ENCODE measurements around the gene ATP7A. TPM values are rescaled to one million over a fixed set of nuclear protein-coding genes. Genes with fewer than 3 reads are reported as not detected.

The ATP7A gene
- total RNA-seq, 1 experiment from 2014 or later: 2.1 TPM

GRCh38 chrX:77979870-77980269, 69.4 kb downstream of the ATP7A start:
- H3K9me3 ChIP-seq (ENCODE audit: control insufficient read depth, low read depth, low read length): no peaks in the 10 kb centered on the region
- Mint-ChIP-seq H3K27ac (no peak overlapping the region), H3K4me3 (no peak overlapping the region), H3K9me3 (peaks cover 44 to 49% of the 10 kb centered on the region in 2 experiments), H3K27me3 (ENCODE audit: low read depth) (no peaks in the 10 kb centered on the region), H3K4me1 (peaks cover 0 to 3% of the 10 kb centered on the region in 2 experiments; a peak in 1 of 4 replicates), H3K36me3 (ENCODE audit: insufficient read depth in 1 of 3, low read depth in 3 of 3) (peaks cover 0 to 4% (median 0%) of the 10 kb centered on the region in 3 experiments; a peak in 2 of 7 replicates)
- no peak overlapping the region for H3K18ac ChIP-seq (ENCODE audit: insufficient read length, low read depth, low read length)
- H2BK120ac ChIP-seq (ENCODE audit: low read depth, low read length, poor library complexity, severe bottlenecking): no peak overlapping the region
- H2BK15ac ChIP-seq (ENCODE audit: low read depth, low read length): no peak overlapping the region
- no peak overlapping the region for H3K4me2 ChIP-seq (ENCODE audit: insufficient read depth, insufficient read length, low read length)
- no peak overlapping the region for H3K27ac ChIP-seq (ENCODE audit: insufficient read length, low read depth, low read length)
- H3K23me2 ChIP-seq (ENCODE audit: insufficient read length, low read depth, low read length, poor library complexity, severe bottlenecking): no peaks in the 10 kb centered on the region
- H3K27me3 ChIP-seq (ENCODE audit: insufficient read depth, low read length): no peaks in the 10 kb centered on the region
- no peak for DNase-seq
- TF ChIP-seq CTCF (conservative IDR thresholded peaks at IDR 0.05): no peak
- H3T11ph ChIP-seq (ENCODE audit: low read length): no peak overlapping the region
- no peak overlapping the region for H2AK5ac ChIP-seq (ENCODE audit: insufficient read length, low read length)
- H2BK12ac ChIP-seq (ENCODE audit: insufficient read length, low read depth, low read length): no peak overlapping the region
- no peaks in the 10 kb centered on the region for H3K79me2 ChIP-seq (ENCODE audit: insufficient read depth, low read length)
- H4K5ac ChIP-seq (ENCODE audit: insufficient read length, low read depth, low read length): no peak overlapping the region
- H3K9ac ChIP-seq (ENCODE audit: extremely low read depth, insufficient read length, low read length): no peak overlapping the region
- no peak overlapping the region for H4K91ac ChIP-seq (ENCODE audit: insufficient read length, low read depth, low read length)
- H3K4ac ChIP-seq (ENCODE audit: low read depth, low read length): no peak overlapping the region
- H2BK5ac ChIP-seq (ENCODE audit: insufficient read length, low read length): no peak overlapping the region
- no peak overlapping the region for H3K56ac ChIP-seq (ENCODE audit: insufficient read length, low read depth, low read length)
- no peaks in the 10 kb centered on the region for H3K79me1 ChIP-seq (ENCODE audit: insufficient read depth, low read depth, low read length, poor library complexity, severe bottlenecking)
- no peaks in the 10 kb centered on the region for H4K20me1 ChIP-seq (ENCODE audit: control insufficient read depth, insufficient read depth, insufficient read length)
- no peak overlapping the region for H3K23ac ChIP-seq (ENCODE audit: insufficient read length, low read depth, low read length)
- no peak overlapping the region for H2AFZ ChIP-seq (ENCODE audit: low read length)
- no peak overlapping the region for H3K14ac ChIP-seq (ENCODE audit: insufficient read depth, low read length)
- no peaks in the 10 kb centered on the region for H3K4me1 ChIP-seq (ENCODE audit: insufficient read depth, low read length)
- H4K8ac ChIP-seq (replicated peaks; ENCODE audit: insufficient read length, low read depth, low read length): no peak overlapping the region
- WGBS (ENCODE audit: extremely low coverage, insufficient read length, low lambda C conversion rate): no CpG with 5 or more reads among the region's 4 CpGs
- no peak overlapping the region for H2BK20ac ChIP-seq (ENCODE audit: low read depth, low read length, poor library complexity, severe bottlenecking)
